Measurements from ENCODE around the gene PANK3. TPM values are rescaled to one million over a fixed set of nuclear protein-coding genes. Genes with fewer than 3 reads are reported as not detected.

PANK3 gene
- total and polyA plus RNA-seq, 9 of the 15 experiments (the other 6 are each of a cell fraction or from before 2014, with no cell fraction given): 5.9 to 50.4 (median 29.7) TPM

DNA sequence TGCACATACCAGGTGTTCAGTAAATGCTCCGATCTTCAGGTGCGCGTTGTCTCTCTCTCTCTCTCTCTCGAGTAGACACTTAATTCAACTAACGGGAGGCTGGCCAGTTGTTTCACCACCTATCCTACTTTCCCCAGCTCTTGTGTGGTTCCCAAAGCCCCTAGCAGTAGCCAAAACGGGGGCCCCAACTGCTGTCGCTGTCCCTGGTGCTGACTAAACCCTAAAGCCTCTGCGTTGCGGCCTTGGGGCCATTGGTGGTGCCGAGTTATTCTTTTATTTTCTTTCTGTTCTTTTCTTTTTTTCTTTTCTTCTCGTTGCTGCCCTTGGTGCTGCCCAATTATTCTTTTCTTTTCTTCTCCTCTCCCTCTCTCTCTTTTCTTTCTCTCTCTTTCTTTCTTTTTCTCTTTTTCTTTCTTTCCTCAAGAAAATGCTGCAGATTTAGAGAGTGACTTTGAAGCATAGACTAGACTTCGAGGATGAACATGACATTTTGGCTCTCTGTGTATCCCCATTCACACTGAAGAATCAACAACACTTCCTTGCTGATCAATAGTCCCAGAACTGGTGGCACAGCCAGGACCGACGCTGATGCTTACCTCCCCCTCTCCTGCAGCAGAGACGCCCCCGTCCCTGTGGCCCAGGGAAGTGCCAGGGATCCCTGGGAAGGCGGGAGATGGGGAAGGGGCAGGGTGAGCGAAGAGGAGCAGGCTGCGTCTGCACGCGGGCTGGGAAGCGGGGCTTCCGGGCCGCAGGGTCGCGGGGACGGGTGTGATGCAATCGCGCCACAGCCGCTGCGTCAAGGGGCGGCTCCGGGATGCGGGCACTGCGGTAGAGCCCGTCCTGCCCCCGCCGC, 50.4 kb downstream of the PANK3 start, which contains the start of gene FBLL1:
Gene FBLL1 (plus strand): TSS at position 785 of the 853 bp plus-strand sequence. CDS start 200 bp downstream, outside the sequence.
- CTCF ChIA-PET (ENCODE audit: low intra/inter-chr PET ratio): no interaction called here
- POLR2A ChIA-PET: no interaction called here
- Histone ChIP-seq H4K20me1 (replicated peaks; ENCODE audit: control insufficient read depth, insufficient read depth, low read length) (no peaks in the 10 kb centered on the region), H3K4me2 (ENCODE audit: insufficient read depth, low read length) (no peak within 1 kb of the TSS), H3K36me3 (ENCODE audit: control insufficient read depth, insufficient read depth, low read length) (no peaks in the 10 kb centered on the region), H3K4me3 (no peak within 1 kb of the TSS), H3K9me1 (ENCODE audit: control insufficient read depth, insufficient read depth, low read length) (no peaks in the 10 kb centered on the region), H2AFZ (ENCODE audit: low read depth, low read length) (no peak within 1 kb of the TSS), H3K79me2 (ENCODE audit: control insufficient read depth, insufficient read depth, low read length) (no peaks in the 10 kb centered on the region), H3K9me3 (replicated peaks; ENCODE audit: control insufficient read depth, insufficient read depth, low read depth, low read length) (no peaks in the 10 kb centered on the region), H3K9ac (ENCODE audit: insufficient read depth in 1 of 2, low read depth in 2 of 2, low read length in 2 of 2) (no peak within 1 kb of the TSS), H3K4me1 (replicated peaks in 1 of 2; ENCODE audit: control insufficient read depth in 2 of 2, insufficient read depth in 2 of 2, low read length in 2 of 2) (no peaks in the 10 kb centered on the region), H3K27ac (ENCODE audit: extremely low read depth, low read depth, low read length) (no peak within 1 kb of the TSS), H3K27me3 (ENCODE audit: control insufficient read depth in 2 of 2, insufficient read depth in 2 of 2, low read length in 2 of 2) (peaks cover 3 to 24% of the 10 kb centered on the region in 2 experiments; a peak in 4 of 5 replicates)
- in situ Hi-C loops (cut with MboI) (no loop called here), intact Hi-C loops (cut with micrococcal nuclease) (no loop called here)
- FAIRE-seq (peak; percentile 59), DNase-seq (ENCODE audit: extremely low read depth in 1 of 4, low spot score in 3 of 4) (peak; percentile 46 to 53 (median 50)), ATAC-seq (peak; percentile 70)
- WGBS (ENCODE audit: insufficient coverage, low coverage, missing lambda C conversion rate): 29% methylated on average over 19 of the region's 38 CpGs
- no TSS peak for BruUV-seq (replicated peaks)
- TF ChIP-seq MIER1 (IDR thresholded peaks at IDR 0.05; ENCODE audit: low read depth) (peak; percentile 97), ZBTB7A (IDR thresholded peaks at IDR 0.05; ENCODE audit: borderline replicate concordance, control insufficient read depth, low read depth, low read length) (peak; percentile 60; the same call in 1 of the 2 replicates), FOXA3 (CRISPR knock-in tag; conservative IDR thresholded peaks at IDR 0.05 in 1 of 2, IDR thresholded peaks at IDR 0.05 in 1 of 2) (no peak), NCOA1 (IDR thresholded peaks at IDR 0.05; ENCODE audit: low read depth) (0 out of 2 replicates have a peak, but pooled peaks have one; percentile 28), TOE1 (IDR thresholded peaks at IDR 0.05; ENCODE audit: borderline replicate concordance) (no peak), TOE1 (CRISPR knock-in tag; IDR thresholded peaks at IDR 0.05; ENCODE audit: borderline replicate concordance, low read depth) (no peak), ZFX (CRISPR knock-in tag; IDR thresholded peaks at IDR 0.05) (0 out of 2 replicates have a peak, but pooled peaks have one; percentile 14), EHMT2 (IDR thresholded peaks at IDR 0.05) (peak; percentile 98), ZNF121 (CRISPR knock-in tag; conservative IDR thresholded peaks at IDR 0.05) (no peak)
- TF ChIP-seq, protein P1, sequence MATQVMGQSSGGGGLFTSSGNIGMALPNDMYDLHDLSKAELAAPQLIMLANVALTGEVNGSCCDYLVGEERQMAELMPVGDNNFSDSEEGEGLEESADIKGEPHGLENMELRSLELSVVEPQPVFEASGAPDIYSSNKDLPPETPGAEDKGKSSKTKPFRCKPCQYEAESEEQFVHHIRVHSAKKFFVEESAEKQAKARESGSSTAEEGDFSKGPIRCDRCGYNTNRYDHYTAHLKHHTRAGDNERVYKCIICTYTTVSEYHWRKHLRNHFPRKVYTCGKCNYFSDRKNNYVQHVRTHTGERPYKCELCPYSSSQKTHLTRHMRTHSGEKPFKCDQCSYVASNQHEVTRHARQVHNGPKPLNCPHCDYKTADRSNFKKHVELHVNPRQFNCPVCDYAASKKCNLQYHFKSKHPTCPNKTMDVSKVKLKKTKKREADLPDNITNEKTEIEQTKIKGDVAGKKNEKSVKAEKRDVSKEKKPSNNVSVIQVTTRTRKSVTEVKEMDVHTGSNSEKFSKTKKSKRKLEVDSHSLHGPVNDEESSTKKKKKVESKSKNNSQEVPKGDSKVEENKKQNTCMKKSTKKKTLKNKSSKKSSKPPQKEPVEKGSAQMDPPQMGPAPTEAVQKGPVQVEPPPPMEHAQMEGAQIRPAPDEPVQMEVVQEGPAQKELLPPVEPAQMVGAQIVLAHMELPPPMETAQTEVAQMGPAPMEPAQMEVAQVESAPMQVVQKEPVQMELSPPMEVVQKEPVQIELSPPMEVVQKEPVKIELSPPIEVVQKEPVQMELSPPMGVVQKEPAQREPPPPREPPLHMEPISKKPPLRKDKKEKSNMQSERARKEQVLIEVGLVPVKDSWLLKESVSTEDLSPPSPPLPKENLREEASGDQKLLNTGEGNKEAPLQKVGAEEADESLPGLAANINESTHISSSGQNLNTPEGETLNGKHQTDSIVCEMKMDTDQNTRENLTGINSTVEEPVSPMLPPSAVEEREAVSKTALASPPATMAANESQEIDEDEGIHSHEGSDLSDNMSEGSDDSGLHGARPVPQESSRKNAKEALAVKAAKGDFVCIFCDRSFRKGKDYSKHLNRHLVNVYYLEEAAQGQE (IDR thresholded peaks at IDR 0.05; ENCODE audit: borderline replicate concordance): peak; percentile 98
- TF ChIP-seq, protein P1 (CRISPR knock-in tag; IDR thresholded peaks at IDR 0.05; ENCODE audit: low read depth): peak; percentile 92
- TF ChIP-seq, protein P2, sequence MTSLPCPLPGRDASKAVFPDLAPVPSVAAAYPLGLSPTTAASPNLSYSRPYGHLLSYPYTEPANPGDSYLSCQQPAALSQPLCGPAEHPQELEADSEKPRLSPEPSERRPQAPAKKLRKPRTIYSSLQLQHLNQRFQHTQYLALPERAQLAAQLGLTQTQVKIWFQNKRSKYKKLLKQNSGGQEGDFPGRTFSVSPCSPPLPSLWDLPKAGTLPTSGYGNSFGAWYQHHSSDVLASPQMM (CRISPR knock-in tag; IDR thresholded peaks at IDR 0.05): no peak

All from K562 (cell line).